IMR-90 (cell line): ENCODE results near the gene MIR17HG. TPM values are rescaled to one million over a fixed set of nuclear protein-coding genes. Genes with fewer than 3 reads are reported as not detected.

Experiments used
- ATAC-seq: fragments of 200-7000 bp; cut with Tn5 transposase; 2 replicates; pipeline ENCODE4 v1.9.1; 2020; ENCODE audit warnings: low read depth, mild to moderate bottlenecking, moderate library complexity
- BruUV-seq: library from RNA; stranded (reverse); fragments of 400-500 nt; replicated peaks from 2 replicates; lab custom pipeline; 2021; lab: Mats Ljungman, UMichigan
- CTCF ChIA-PET: fragments of 300-600 bp; formaldehyde crosslinking; extraction: SDS; loops from one replicate; lab custom pipeline; 2021; ENCODE audit warnings: antibody characterized with exemption; lab: Yijun Ruan, JAX
- POLR2A ChIA-PET: fragments of 300-600 bp; sonication (Branson Sonifier 250); formaldehyde crosslinking; loops from one replicate; lab custom pipeline; 2022; ENCODE audit warnings: antibody characterized with exemption; ENCODE audit not compliant: unreplicated experiment; lab: Charles Lee
- DNase-seq: peaks from one replicate; pipeline ENCODE4 v3.0.0; 2013
- H2AFZ ChIP-seq: replicated peaks from 2 replicates; pipeline ENCODE3; 2013; ENCODE audit warnings: low read length, mild to moderate bottlenecking; ENCODE audit not compliant: poor library complexity
- H2AK5ac ChIP-seq: 2 replicates; pipeline ENCODE4 v1.6.1; 2013; ENCODE audit warnings: low read depth, low read length, inconsistent platforms
- H2AK9ac ChIP-seq: replicated peaks from 2 replicates; pipeline ENCODE3; 2013; ENCODE audit warnings: mild to moderate bottlenecking, low read depth, low read length, moderate library complexity; ENCODE audit not compliant: poor library complexity
- H2BK120ac ChIP-seq: 2 replicates; pipeline ENCODE4 v1.6.1; 2013; ENCODE audit warnings: low read depth, low read length, inconsistent platforms
- H2BK15ac ChIP-seq: 3 replicates; pipeline ENCODE4 v1.6.1; 2013; ENCODE audit warnings: low read depth, low read length, inconsistent platforms
- H2BK20ac ChIP-seq: 2 replicates; pipeline ENCODE4 v1.6.1; 2013; ENCODE audit warnings: low read depth, mild to moderate bottlenecking, inconsistent platforms, low read length, moderate library complexity
- H2BK5ac ChIP-seq: 2 replicates; pipeline ENCODE4 v1.6.1; 2013; ENCODE audit warnings: mild to moderate bottlenecking, low read depth, low read length, inconsistent platforms; ENCODE audit not compliant: poor library complexity, severe bottlenecking
- H3K14ac ChIP-seq: replicated peaks from 2 replicates; pipeline ENCODE4 v1.6.1; 2013; ENCODE audit warnings: low read depth, low read length, inconsistent platforms
- H3K18ac ChIP-seq: 2 replicates; pipeline ENCODE4 v1.6.1; 2013; ENCODE audit warnings: low read depth, low read length, control low read depth
- H3K23ac ChIP-seq: 2 replicates; pipeline ENCODE4 v1.6.1; 2013; ENCODE audit warnings: low read depth, low read length, inconsistent platforms
- H3K27ac ChIP-seq: 2 replicates; pipeline ENCODE4 v1.5.1; 2013; ENCODE audit warnings: mild to moderate bottlenecking, control low read depth, low read length; ENCODE audit not compliant: insufficient read depth
- H3K27me3 ChIP-seq: 2 replicates; pipeline ENCODE4 v1.6.1; 2013; ENCODE audit warnings: low read length; ENCODE audit not compliant: control insufficient read depth, insufficient read depth
- H3K36me3 ChIP-seq: 2 replicates; pipeline ENCODE4 v1.6.1; 2013; ENCODE audit warnings: low read length, mixed read lengths; ENCODE audit not compliant: control insufficient read depth, insufficient read depth
- H3K4ac ChIP-seq: 2 replicates; pipeline ENCODE4 v1.6.1; 2013; ENCODE audit warnings: low read depth, low read length, inconsistent platforms
- H3K4me1 ChIP-seq: 2 replicates; pipeline ENCODE4 v1.6.1; 2013; ENCODE audit warnings: low read length, mixed read lengths; ENCODE audit not compliant: control insufficient read depth, insufficient read depth
- H3K4me2 ChIP-seq: 2 replicates; pipeline ENCODE4 v1.6.1; 2013; ENCODE audit warnings: low read depth, mild to moderate bottlenecking, control low read depth, low read length, moderate library complexity
- H3K4me3 ChIP-seq: 2 replicates; pipeline ENCODE4 v1.5.1; 2013; ENCODE audit warnings: low read depth, mild to moderate bottlenecking, control low read depth, low read length, moderate library complexity; ENCODE audit not compliant: insufficient read depth
- H3K56ac ChIP-seq: 2 replicates; pipeline ENCODE4 v1.6.1; 2013; ENCODE audit warnings: low read length, inconsistent platforms; ENCODE audit not compliant: insufficient read depth; ENCODE audit errors: extremely low read depth
- H3K79me1 ChIP-seq, 2 experiments: 2 replicates each; pipeline ENCODE4 v1.6.1; 2013; ENCODE audit warnings: low read length in 2 of 2, inconsistent platforms in 1 of 2, low read depth in 1 of 2
- H3K9ac ChIP-seq: 2 replicates; pipeline ENCODE4 v1.6.1; 2013; ENCODE audit warnings: low read depth, low read length, control low read depth
- H3K9me1 ChIP-seq: 2 replicates; pipeline ENCODE4 v1.6.1; 2013; ENCODE audit warnings: low read length, inconsistent platforms; ENCODE audit not compliant: insufficient read depth
- H3K9me3 ChIP-seq: 2 replicates; pipeline ENCODE4 v1.6.1; 2013; ENCODE audit warnings: low read length; ENCODE audit not compliant: control insufficient read depth, insufficient read depth
- H4K20me1 ChIP-seq: 2 replicates; pipeline ENCODE4 v1.6.1; 2013; ENCODE audit warnings: low read length, inconsistent platforms; ENCODE audit not compliant: insufficient read depth
- H4K5ac ChIP-seq: 2 replicates; pipeline ENCODE4 v1.6.1; 2013; ENCODE audit warnings: mild to moderate bottlenecking, low read depth, low read length, control low read depth
- H4K8ac ChIP-seq, 2 experiments: 2 replicates each; pipeline ENCODE4 v1.6.1; 2013; ENCODE audit warnings: low read depth in 2 of 2, low read length in 2 of 2, control low read depth in 1 of 2, inconsistent platforms in 1 of 2
- H4K91ac ChIP-seq: 2 replicates; pipeline ENCODE4 v1.6.1; 2013; ENCODE audit warnings: low read depth, low read length, inconsistent platforms; ENCODE audit not compliant: insufficient read depth
- MAFK ChIP-seq: IDR thresholded peaks from 2 replicates; pipeline ENCODE4 v1.6.1; 2012; ENCODE audit warnings: low read depth, low read length, improper control_type of control experiment
- NFE2L2 ChIP-seq: fragments of 150-350 bp; IDR thresholded peaks from 2 replicates; pipeline ENCODE4 v1.6.1; 2016; ENCODE audit warnings: low read depth, mild to moderate bottlenecking, low read length
- SMC3 ChIP-seq: fragments of 150-350 bp; IDR thresholded peaks from 2 replicates; pipeline ENCODE4 v1.6.1; 2016; ENCODE audit warnings: low read depth, mild to moderate bottlenecking, antibody characterized with exemption, low read length, moderate library complexity
- WGBS, 2 experiments: methylation state at CpG; one replicate each; pipeline versions ENCODE4 v1.1.5 to v1.1.7; 2013; ENCODE audit warnings: missing lambda C conversion rate in 2 of 2; ENCODE audit not compliant: insufficient read length in 1 of 2; ENCODE audit errors: extremely low coverage in 2 of 2; 5-methylcytosine and 5-hydroxymethylcytosine counted together
- dilution Hi-C: fragments of 300-500 bp; cut with HindIII; formaldehyde crosslinking; loops from one replicate; pipeline ENCODE4 v1.14.3; 2018; ENCODE audit warnings: low sequenced_read_pairs; ENCODE audit not compliant: unreplicated experiment
- in situ Hi-C: fragments of 300-500 bp; cut with MboI; formaldehyde crosslinking; loops from 3 replicates; pipeline ENCODE4 v1.14.3; 2019; ENCODE audit warnings: low sequenced_read_pairs, inconsistent platforms, mixed read lengths
- intact Hi-C: fragments of 100-400 bp; cut with micrococcal nuclease; formaldehyde crosslinking; loops from 2 replicates; pipeline ENCODE4 v1.10.0; 2022
- polyA plus RNA-seq, 3 experiments: library from polyadenylated mRNA; depleted of rRNA; stranded (reverse); fragments of >200 nt; gene quantifications; 2 replicates each; pipeline ENCODE4 v1.2.3, GENCODE V29; 2012; ENCODE audit warnings: low replicate concordance in 1 of 3
- total RNA-seq: library from RNA; depleted of rRNA; stranded (reverse); fragments of >200 nt; gene quantifications from 2 replicates; pipeline ENCODE4 v1.2.3, GENCODE V29; 2012
- TF ChIP-seq, protein P1 (sequence below): fragments of 150-350 bp; IDR thresholded peaks from 2 replicates; pipeline ENCODE4 v1.6.1; 2017; ENCODE audit warnings: mild to moderate bottlenecking, antibody characterized with exemption, low read length, low read depth
- TF ChIP-seq, protein P2 (sequence below): conservative IDR thresholded peaks from 2 replicates; pipeline ENCODE4 v1.5.1; 2012; ENCODE audit warnings: mild to moderate bottlenecking, low read depth, low read length, improper control_type of control experiment

The MIR17HG gene
- total and polyA plus RNA-seq, 2 of the 4 experiments (the other 2 are of a cell fraction), result 0.77 to 3.0 TPM

DNA sequence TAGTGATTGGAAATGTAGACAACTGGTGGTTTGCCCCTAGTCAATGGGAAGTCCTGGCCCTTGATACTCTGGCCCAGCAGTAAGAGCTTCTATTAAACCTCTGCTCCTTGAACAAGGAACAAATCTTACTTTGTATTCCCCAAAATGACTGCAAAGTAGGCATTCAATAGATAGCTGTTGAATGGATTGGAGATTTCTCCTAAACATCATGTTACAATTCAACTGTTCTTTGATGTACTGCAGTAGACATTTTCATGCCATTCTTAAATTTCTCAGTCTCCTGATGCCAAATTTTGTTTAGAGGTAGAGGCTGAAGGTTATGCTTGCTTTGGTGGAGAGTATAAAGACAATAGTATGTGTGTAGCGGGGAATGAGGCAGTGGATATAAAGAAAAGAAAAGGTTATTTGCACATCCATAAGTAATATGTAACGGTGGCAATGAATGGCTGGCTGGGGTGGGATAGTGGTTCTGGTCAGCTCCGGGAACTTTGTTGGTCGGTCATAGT lies 12.8 kb downstream of the MIR17HG start:
- Histone ChIP-seq H2AK9ac (no peak overlapping the region), H2AK5ac (no peak overlapping the region), H2BK120ac (no peak overlapping the region), H3K27ac (no peak overlapping the region), H4K91ac (no peak overlapping the region), H3K18ac (no peak overlapping the region), H3K23ac (no peak overlapping the region), H3K79me1 (no peaks in the 10 kb centered on the region), H3K4ac (no peak overlapping the region), H3K27me3 (no peaks in the 10 kb centered on the region), H3K14ac (no peak overlapping the region), H2BK5ac (no peak overlapping the region), H3K56ac (no peak overlapping the region), H2AFZ (no peak overlapping the region), H2BK15ac (no peak overlapping the region), H3K9ac (no peak overlapping the region), H2BK20ac (no peak overlapping the region), H3K4me2 (no peak overlapping the region), H3K9me3 (no peaks in the 10 kb centered on the region), H4K8ac (no peak overlapping the region), H4K5ac (no peak overlapping the region), H3K36me3 (peaks cover 2% of the 10 kb centered on the region; the same call in 1 of the 2 replicates), H3K4me1 (no peaks in the 10 kb centered on the region), H3K9me1 (0 out of 2 replicates have a peak, but pooled peaks cover 4% of the 10 kb centered on the region), H3K4me3 (no peak overlapping the region), H4K20me1 (no peaks in the 10 kb centered on the region)
- no CpG with 5 or more reads among the region's 4 CpGs for WGBS, 2 experiments
- intact Hi-C loops, result no loop called here
- TF ChIP-seq NFE2L2 (no peak), MAFK (no peak), SMC3 (no peak)
- TF ChIP-seq, protein P1, sequence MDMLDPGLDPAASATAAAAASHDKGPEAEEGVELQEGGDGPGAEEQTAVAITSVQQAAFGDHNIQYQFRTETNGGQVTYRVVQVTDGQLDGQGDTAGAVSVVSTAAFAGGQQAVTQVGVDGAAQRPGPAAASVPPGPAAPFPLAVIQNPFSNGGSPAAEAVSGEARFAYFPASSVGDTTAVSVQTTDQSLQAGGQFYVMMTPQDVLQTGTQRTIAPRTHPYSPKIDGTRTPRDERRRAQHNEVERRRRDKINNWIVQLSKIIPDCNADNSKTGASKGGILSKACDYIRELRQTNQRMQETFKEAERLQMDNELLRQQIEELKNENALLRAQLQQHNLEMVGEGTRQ, result no peak
- TF ChIP-seq, protein P2, sequence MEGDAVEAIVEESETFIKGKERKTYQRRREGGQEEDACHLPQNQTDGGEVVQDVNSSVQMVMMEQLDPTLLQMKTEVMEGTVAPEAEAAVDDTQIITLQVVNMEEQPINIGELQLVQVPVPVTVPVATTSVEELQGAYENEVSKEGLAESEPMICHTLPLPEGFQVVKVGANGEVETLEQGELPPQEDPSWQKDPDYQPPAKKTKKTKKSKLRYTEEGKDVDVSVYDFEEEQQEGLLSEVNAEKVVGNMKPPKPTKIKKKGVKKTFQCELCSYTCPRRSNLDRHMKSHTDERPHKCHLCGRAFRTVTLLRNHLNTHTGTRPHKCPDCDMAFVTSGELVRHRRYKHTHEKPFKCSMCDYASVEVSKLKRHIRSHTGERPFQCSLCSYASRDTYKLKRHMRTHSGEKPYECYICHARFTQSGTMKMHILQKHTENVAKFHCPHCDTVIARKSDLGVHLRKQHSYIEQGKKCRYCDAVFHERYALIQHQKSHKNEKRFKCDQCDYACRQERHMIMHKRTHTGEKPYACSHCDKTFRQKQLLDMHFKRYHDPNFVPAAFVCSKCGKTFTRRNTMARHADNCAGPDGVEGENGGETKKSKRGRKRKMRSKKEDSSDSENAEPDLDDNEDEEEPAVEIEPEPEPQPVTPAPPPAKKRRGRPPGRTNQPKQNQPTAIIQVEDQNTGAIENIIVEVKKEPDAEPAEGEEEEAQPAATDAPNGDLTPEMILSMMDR, result no peak
- ChIA-PET POLR2A (no interaction called here), CTCF (no interaction called here)
- BruUV-seq, result no TSS peak
- in situ Hi-C loops, result no loop called here
- DNase-seq (no peak), ATAC-seq (no peak)
- dilution Hi-C loops, result no loop called here
